Astrocyte of the cerebellum (primary cell): ENCODE data around the gene PSMD8.
A peak's percentile ranks its signal among the peaks of the same experiment; 100 is the strongest.

Source experiments
- DNase-seq: peaks from one replicate; pipeline ENCODE4 v3.0.0-alpha.2; 2011; ENCODE audit warnings: low read depth
- H3K4me3 ChIP-seq: 2 replicates; pipeline ENCODE4 v1.5.1; 2011; ENCODE audit warnings: mild to moderate bottlenecking, low read depth, low read length, moderate library complexity
- in situ Hi-C: cut with HindIII; loops from 2 replicates; pipeline ENCODE4 v1.10.0; 2017; ENCODE audit warnings: low sequenced_read_pairs
- TF ChIP-seq, protein P1 (sequence below): IDR thresholded peaks from 2 replicates; pipeline ENCODE4 v1.5.1; 2012; ENCODE audit warnings: low read length, low read depth, moderate library complexity, mild to moderate bottlenecking; ENCODE audit errors: missing control alignments

The PSMD8 gene

DNA sequence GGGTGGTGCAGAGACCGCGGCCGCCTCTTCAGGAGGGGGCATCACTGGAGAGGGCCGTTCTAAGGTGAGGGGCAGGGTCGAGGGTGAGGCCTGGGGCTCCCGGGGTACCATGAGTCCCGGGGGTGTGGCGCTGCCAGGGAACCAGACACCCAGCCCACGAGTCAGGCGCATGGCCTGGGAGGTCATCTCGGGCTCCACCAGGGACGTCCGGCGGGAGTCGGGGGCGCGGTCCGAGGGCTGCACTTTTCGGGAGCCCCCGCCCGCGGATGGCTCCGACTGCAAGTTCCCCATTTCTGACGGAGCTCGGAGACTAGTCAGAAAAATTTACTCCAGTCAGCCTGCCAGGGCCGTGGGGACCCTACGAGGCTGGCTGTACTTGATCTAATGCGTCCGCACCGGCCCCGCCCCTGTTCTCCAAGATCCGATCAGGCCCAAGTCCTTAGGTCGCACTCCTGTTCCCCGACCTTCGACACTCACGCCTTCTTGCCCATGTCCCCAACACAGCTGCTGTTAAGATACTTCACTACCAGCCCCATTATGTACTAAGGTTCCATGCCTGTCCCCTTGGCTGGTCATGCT is 12.7 kb downstream of the PSMD8 start:
- in situ Hi-C loops, result no loop called here
- no peak for DNase-seq
- peak overlapping the region; percentile 81 for H3K4me3 ChIP-seq
- TF ChIP-seq, protein P1, sequence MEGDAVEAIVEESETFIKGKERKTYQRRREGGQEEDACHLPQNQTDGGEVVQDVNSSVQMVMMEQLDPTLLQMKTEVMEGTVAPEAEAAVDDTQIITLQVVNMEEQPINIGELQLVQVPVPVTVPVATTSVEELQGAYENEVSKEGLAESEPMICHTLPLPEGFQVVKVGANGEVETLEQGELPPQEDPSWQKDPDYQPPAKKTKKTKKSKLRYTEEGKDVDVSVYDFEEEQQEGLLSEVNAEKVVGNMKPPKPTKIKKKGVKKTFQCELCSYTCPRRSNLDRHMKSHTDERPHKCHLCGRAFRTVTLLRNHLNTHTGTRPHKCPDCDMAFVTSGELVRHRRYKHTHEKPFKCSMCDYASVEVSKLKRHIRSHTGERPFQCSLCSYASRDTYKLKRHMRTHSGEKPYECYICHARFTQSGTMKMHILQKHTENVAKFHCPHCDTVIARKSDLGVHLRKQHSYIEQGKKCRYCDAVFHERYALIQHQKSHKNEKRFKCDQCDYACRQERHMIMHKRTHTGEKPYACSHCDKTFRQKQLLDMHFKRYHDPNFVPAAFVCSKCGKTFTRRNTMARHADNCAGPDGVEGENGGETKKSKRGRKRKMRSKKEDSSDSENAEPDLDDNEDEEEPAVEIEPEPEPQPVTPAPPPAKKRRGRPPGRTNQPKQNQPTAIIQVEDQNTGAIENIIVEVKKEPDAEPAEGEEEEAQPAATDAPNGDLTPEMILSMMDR, result no peak

- peak within 1 kb of the TSS; percentile 81 for H3K4me3 ChIP-seq
- in situ Hi-C loops, result no loop called here
- TF ChIP-seq, protein P1, result no peak
- DNase-seq, result peak; percentile 80
Observed at GRCh38 chr19:38387550-38388348, 13.4 kb downstream of the PSMD8 start, which contains the start of gene GGN. Gene GGN (minus strand): TSS chr19:38388034. CDS start chr19:38387261, 773 bp downstream.

- TF ChIP-seq, protein P1, result no peak
- no peak for DNase-seq
- H3K4me3 ChIP-seq, result peak within 1 kb of the TSS; percentile 81
- in situ Hi-C loops, result no loop called here
Observed at GRCh38 chr19:38388349-38389100, 14.2 kb downstream of the PSMD8 start, which contains the start of gene SPRED3. Gene SPRED3 (plus strand): TSS chr19:38388697. CDS start chr19:38390303, 1,606 bp downstream.

DNA sequence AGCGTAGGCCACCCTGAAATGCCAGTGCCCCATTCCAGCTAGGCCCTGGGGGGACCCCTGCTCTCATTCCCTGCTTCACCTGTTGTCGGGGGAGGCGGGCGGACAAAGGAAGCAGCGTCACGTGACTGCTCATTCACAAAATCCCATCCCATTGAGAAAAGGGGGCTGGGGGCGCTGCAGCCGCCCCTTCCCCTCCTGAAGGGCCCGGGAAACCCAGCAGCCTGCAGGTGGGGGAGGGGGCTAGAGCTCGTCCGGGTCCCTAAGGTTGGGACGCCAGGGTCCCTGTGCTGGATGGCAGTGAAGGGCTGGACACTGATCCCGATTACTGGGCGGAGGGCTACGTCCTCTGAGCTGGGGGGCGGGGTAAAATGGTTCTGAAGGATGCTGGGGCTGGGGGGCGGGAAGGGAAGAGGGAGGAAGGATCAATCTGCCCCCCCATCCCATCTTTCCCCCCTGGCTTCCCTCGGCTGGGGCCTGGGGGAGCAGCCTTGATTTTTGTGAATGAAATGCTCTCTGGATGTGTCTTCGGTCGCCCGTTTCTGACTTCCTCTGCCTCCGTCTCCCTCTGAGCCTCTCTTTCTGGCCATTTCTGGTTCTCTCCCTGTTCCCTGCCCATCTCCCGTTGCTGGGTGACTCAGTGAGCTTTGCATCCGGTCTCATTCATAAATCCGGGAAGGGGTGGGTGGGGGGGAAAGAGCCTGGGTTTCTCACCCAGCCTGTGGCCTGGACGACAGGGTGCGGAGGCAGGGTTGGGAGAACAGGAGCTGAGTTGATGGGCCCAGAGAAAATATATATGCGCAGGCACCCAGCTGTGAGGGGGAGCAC is 14.9 kb downstream of the PSMD8 start:
- in situ Hi-C loops, result no loop called here
- peak overlapping the region; percentile 81 for H3K4me3 ChIP-seq
- peak; percentile 42 for DNase-seq
- TF ChIP-seq, protein P1, result no peak

DNA sequence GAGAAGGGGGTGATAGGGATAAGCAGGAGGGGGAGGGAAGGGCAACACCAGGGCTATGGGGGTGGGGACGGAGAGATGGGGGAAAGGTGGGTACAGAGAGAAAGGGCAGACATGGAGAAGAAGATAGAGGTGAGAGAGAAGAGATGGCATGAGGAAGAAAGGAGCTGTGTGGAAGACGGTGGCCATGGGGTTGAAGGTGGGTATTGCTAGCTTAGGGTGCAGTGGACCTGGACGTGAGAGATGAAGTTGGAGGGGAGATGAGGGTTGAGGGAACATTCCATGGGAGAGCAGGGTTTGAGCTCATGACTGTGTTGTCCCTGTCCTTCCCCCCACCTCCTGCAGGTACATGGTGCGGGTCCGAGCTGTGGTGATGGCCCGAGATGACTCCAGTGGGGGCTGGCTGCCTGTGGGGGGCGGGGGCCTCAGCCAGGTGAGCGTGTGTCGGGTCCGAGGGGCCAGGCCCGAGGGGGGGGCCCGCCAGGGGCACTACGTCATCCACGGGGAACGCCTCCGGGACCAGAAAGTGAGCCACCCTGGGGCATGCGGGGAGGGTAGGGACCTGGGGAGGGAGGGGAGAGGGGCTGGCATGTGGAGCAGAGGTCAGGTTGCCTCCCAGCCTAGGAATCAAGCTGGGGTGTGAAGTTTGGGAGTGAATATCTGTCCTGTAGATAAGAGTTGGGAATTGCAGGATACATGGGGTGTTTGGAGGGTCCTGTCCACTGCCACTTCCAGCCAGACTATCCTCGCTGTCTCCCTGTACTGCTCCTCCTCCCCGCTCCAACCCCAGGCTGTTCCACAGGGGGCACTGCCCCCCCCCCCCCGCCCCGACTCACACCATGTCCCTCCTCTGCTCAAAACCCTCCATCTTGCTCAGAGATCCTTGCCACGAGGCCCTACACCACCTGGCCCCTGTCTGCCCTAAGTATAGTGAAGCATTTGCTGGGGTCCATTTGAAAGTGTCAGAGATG is 15.9 kb downstream of the PSMD8 start:
- TF ChIP-seq, protein P1, result no peak
- in situ Hi-C loops, result no loop called here
- H3K4me3 ChIP-seq, result peak overlapping the region; percentile 81
- DNase-seq, result no peak
